Measurements from ENCODE around the gene SLC35F1. TPM values are rescaled to one million over a fixed set of nuclear protein-coding genes. Genes with fewer than 3 reads are reported as not detected.

Gene SLC35F1
- total and polyA plus RNA-seq, 2 donors (not counting 3 experiments of a cell fraction or from before 2014, with no cell fraction given) = not detected

DNA sequence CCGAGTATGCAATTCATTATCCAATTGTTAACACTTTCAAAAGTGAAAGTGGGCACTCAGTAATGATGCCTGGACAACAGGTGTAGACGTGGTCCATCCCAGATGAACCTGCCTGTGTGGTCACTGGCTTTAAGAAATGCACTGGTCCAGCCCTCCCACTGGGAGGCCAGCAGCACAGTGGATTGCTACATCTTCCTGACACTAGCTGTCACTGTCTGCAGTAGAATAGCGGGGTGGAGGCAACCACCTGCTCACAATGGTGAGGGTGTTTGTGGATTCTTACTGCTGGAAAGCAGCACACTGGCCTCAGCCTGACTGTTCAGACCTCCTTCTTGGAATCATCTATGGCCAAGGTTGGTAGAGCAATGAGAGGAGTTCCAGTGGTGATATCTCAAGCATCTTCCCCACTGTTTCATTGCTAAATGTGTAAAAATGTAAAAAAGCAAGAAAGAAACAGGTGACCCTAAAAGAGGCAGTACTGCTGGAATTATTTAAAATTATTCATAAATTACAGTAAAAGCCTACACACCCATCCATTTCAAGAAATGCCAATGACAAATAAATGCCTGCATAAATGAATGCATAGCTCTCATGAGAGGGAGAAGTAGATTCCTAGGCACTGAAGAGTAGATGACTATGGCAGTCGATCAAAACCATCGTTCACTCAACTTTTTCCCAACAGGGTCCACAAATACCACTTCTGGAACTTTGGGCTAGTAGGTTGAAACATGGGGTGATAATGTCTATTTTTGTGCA lies 413.0 kb downstream of the SLC35F1 start:
- Histone ChIP-seq H3K9me1 (replicated peaks; ENCODE audit: control insufficient read depth, extremely low read depth, insufficient read depth, low read length) (no peaks in the 10 kb centered on the region), H3K4me2 (ENCODE audit: insufficient read depth, low read length) (no peak overlapping the region), H3K9me3 (replicated peaks; ENCODE audit: control insufficient read depth, insufficient read depth, low read length) (no peaks in the 10 kb centered on the region), H2AFZ (ENCODE audit: low read depth, low read length) (no peak overlapping the region), H3K4me1 (ENCODE audit: control insufficient read depth, extremely low read depth, insufficient read depth, low read length) (no peaks in the 10 kb centered on the region), H3K27me3 (ENCODE audit: control insufficient read depth in 2 of 2, insufficient read depth in 2 of 2, low read length in 2 of 2) (no peaks in the 10 kb centered on the region), H3K4me3 (replicated peaks in 1 of 3; ENCODE audit: insufficient read depth in 1 of 3, low read depth in 1 of 3, low read length in 3 of 3) (no peak overlapping the region), H3K36me3 (ENCODE audit: control insufficient read depth in 2 of 2, extremely low read depth in 1 of 2, insufficient read depth in 2 of 2, low read length in 2 of 2) (no peaks in the 10 kb centered on the region), H3K79me2 (ENCODE audit: control insufficient read depth, insufficient read depth, low read length) (no peaks in the 10 kb centered on the region), H4K20me1 (replicated peaks; ENCODE audit: control insufficient read depth, extremely low read depth, insufficient read depth, low read length) (no peaks in the 10 kb centered on the region), H3K9ac (replicated peaks; ENCODE audit: extremely low read depth, insufficient read depth, low read length) (no peak overlapping the region), H3K27ac (ENCODE audit: insufficient read depth, low read depth, low read length) (no peak overlapping the region)
- intact Hi-C loops (cut with micrococcal nuclease) (no loop called here), dilution Hi-C loops (cut with MboI; ENCODE audit: extremely low pct_ligation_motif_present, low sequenced_read_pairs) (no loop called here)
- no TSS peak for BruUV-seq (replicated peaks)
- FAIRE-seq (no peak), DNase-seq (ENCODE audit: low read depth, low spot score) (no peak)
- CTCF ChIA-PET = interaction anchor here (1.1 kb wide), 1 partner anchor 12 kb away, joined by 4 read pairs; no protein-coding TSS in a partner anchor
- POLR2A ChIA-PET = no interaction called here
- no peak for TF ChIP-seq EZH2 (IDR thresholded peaks at IDR 0.05; ENCODE audit: borderline replicate concordance, low read depth, low read length, severe bottlenecking)
- no peak for TF ChIP-seq POLR2AphosphoS5 (IDR thresholded peaks at IDR 0.05; ENCODE audit: insufficient read depth, low read depth, low read length)
- no peak for TF ChIP-seq FOS (IDR thresholded peaks at IDR 0.05; ENCODE audit: borderline replicate concordance, insufficient read depth, low read length)
- TF ChIP-seq, protein P1, sequence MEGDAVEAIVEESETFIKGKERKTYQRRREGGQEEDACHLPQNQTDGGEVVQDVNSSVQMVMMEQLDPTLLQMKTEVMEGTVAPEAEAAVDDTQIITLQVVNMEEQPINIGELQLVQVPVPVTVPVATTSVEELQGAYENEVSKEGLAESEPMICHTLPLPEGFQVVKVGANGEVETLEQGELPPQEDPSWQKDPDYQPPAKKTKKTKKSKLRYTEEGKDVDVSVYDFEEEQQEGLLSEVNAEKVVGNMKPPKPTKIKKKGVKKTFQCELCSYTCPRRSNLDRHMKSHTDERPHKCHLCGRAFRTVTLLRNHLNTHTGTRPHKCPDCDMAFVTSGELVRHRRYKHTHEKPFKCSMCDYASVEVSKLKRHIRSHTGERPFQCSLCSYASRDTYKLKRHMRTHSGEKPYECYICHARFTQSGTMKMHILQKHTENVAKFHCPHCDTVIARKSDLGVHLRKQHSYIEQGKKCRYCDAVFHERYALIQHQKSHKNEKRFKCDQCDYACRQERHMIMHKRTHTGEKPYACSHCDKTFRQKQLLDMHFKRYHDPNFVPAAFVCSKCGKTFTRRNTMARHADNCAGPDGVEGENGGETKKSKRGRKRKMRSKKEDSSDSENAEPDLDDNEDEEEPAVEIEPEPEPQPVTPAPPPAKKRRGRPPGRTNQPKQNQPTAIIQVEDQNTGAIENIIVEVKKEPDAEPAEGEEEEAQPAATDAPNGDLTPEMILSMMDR (IDR thresholded peaks at IDR 0.05; ENCODE audit: extremely low read depth in 1 of 2, insufficient read depth in 1 of 2, low read depth in 1 of 2, low read length in 2 of 2) = no peak
- TF ChIP-seq GATA2 (IDR thresholded peaks at IDR 0.05; ENCODE audit: insufficient read depth, insufficient read length, low read depth, low read length) = no peak
- TF ChIP-seq, protein P2, sequence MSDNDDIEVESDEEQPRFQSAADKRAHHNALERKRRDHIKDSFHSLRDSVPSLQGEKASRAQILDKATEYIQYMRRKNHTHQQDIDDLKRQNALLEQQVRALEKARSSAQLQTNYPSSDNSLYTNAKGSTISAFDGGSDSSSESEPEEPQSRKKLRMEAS (IDR thresholded peaks at IDR 0.05; ENCODE audit: insufficient read depth, insufficient read length) = no peak
- TF ChIP-seq JUN (IDR thresholded peaks at IDR 0.05; ENCODE audit: borderline replicate concordance, insufficient read depth, insufficient read length, low read depth) = no peak
- no peak for TF ChIP-seq MYC (IDR thresholded peaks at IDR 0.05; ENCODE audit: low read depth, low read length)
- TF ChIP-seq POLR2A (IDR thresholded peaks at IDR 0.05; ENCODE audit: low read depth, low read length) = no peak

Measured in endothelial cell of umbilical vein (primary cell).